ENCODE measurements around the gene RNF41.

DNA sequence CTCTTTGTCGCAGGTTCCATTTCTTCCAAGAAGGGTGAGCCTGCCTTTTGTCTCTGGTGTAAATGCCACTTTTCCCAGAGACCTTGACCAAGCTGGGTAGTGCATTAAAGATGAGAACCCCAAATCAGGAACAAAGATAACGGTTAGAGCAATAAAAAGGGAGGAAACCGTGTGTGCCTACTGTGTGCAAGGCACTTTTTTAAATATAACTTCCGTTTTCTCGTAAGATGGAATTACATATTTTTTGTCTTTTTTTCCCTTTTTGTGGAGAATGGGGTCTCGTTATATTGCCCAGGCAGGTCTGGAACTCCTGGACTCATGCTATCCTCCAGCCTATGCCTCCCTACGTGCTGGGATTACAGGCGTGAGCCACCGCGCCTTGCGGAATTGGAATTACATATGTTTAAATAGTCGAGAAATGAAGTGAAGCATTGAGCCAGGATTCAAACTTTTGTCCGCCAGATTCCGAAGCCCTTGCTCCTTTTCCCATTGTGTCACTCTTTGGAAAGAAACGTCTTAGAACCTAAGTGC lies 1.9 kb upstream of the RNF41 start:
- TF ChIP-seq, protein P1, sequence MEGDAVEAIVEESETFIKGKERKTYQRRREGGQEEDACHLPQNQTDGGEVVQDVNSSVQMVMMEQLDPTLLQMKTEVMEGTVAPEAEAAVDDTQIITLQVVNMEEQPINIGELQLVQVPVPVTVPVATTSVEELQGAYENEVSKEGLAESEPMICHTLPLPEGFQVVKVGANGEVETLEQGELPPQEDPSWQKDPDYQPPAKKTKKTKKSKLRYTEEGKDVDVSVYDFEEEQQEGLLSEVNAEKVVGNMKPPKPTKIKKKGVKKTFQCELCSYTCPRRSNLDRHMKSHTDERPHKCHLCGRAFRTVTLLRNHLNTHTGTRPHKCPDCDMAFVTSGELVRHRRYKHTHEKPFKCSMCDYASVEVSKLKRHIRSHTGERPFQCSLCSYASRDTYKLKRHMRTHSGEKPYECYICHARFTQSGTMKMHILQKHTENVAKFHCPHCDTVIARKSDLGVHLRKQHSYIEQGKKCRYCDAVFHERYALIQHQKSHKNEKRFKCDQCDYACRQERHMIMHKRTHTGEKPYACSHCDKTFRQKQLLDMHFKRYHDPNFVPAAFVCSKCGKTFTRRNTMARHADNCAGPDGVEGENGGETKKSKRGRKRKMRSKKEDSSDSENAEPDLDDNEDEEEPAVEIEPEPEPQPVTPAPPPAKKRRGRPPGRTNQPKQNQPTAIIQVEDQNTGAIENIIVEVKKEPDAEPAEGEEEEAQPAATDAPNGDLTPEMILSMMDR (IDR thresholded peaks at IDR 0.05; ENCODE audit: low read length), result no peak
- TF ChIP-seq EZH2 (optimal IDR thresholded peaks at IDR 0.05; ENCODE audit: low read depth, low read length), result no peak
